ENCODE measurements around the gene HOXA5. TPM values are rescaled to one million over a fixed set of nuclear protein-coding genes. Genes with fewer than 3 reads are reported as not detected.

The HOXA5 gene
- total RNA-seq, 1 donor from 2014 or later, result 0.50 TPM

DNA sequence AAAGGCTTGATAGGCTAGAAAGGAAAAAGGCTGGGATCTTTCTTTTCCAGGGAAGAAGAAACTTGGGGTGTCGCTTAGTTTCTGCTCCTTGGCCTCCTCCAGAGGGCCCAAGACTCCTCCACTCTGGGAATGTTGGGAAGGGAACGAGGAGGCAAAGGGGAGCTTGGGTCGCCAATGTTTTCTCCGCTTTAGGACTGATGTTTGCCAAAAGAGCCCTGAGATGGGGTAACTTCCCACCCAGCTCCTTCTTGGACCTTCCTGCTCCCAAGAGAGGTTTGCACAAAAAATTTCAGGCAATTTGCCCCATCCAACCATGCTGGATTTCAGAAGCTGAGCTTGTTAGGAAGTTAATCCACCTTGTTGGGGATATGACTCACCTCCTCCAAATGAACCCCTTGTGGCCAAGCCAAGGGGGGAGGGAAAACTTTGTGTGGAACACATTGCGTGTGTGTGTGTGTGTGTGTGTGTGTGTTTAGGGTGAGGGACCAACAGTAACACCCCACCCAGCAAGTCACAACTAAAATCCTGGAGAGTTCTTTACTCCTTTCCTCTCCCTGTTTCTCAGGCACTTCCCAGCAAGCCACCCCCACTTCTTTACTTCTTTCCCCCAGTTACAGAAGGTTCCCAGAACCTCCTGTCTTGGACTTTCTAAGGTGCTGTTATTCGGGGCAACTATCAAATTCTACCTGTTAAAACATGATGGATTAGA lies 32.3 kb downstream of the HOXA5 start:
- no peak for DNase-seq (ENCODE audit: low spot score)
- no peak for ATAC-seq

DNA sequence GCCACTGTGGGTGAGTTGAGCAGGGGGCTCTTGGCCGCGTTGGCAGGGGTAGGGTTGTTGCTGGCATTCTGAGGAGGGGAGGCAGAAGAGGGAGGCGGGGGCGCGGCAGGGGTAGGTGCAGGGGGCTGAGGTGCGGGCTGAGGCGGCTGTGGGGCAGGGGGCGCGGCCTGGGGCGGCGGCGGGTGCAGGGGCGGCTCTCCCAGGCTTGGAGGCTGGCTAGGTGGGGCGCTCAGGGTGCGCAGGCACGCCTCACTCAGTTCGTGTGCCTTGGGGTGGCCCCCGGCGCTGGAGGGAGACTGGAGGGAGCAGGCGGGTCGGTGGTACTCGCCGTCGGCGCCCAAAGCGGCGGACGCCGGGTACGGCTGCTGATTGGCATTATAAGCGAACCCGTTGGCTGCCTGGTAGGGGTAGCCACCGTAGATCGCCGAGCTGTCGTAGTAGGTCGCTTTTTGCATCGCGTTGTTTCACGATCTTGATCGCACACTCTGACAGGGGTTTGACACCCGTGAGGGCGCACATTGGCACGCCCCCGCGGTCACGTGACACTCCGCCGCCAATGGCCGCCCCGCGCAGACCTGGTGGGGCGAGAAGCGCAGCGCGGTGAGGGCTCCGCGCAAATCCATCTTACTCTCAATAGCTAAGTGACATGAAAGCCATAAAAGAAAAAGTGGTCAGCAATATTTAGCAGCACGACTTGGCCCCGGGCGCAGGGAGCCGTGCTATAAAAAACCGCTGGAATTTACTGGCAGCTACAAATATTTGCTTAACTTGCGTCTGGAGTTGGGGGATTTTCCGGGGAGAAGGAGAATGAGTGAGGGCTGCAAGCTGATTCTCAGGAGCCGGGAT lies 33.1 kb downstream of the HOXA5 start:
- ATAC-seq (no peak), DNase-seq (ENCODE audit: low spot score) (no peak)

- ATAC-seq, result no peak
- no peak for DNase-seq (ENCODE audit: low spot score)
These were observed 33.9 kb downstream of the HOXA5 start for GRCh38 chr7:27109466-27110185.

- DNase-seq (ENCODE audit: low spot score) (no peak), ATAC-seq (peak; percentile 72)
These were observed 34.9 kb downstream of the HOXA5 start for GRCh38 chr7:27108390-27109127.

GRCh38 chr7:27107391-27108381 lies 35.8 kb downstream of the HOXA5 start:
- DNase-seq (ENCODE audit: low spot score) (no peak), ATAC-seq (peak; percentile 10)

- DNase-seq (ENCODE audit: low spot score), result no peak
- ATAC-seq, result no peak
These were observed 36.6 kb downstream of the HOXA5 start for GRCh38 chr7:27106901-27107240.

DNA sequence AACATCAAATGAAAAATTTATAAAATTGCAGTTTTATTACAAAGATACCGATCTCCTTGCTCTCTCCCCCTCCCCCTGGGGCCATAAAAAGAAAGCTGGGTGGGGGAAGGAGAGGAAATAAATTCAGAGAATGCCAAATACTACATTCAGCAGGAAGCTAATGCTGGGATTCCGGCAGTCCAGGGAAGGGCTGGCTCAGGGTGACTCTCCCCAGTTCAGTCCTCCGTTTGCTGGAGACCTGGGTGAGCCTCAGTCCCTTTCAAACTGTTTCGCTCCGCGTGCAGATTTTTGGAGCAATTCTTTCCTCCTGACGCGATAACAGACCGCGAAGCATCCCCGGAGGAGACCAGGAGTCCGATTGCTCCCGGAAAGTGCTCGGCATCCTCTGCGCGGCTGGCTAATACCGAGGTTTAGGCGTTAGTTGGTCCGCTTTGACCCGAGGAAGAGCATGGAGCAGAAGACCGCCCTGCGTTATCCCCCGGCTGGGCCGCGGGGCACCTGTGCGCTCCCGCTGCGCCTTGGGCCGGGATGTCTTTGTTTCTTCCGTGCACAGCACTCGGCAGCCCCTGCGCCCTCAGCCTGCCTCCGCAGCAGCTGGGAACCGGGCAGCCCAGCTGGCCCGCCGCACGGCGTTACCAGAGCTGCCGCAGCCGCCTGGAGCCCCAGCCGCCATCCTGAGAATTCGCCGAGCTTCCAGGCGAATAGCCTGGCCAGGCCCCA lies 37.1 kb downstream of the HOXA5 start:
- ATAC-seq (peak; percentile 29), DNase-seq (ENCODE audit: low spot score) (no peak)

DNA sequence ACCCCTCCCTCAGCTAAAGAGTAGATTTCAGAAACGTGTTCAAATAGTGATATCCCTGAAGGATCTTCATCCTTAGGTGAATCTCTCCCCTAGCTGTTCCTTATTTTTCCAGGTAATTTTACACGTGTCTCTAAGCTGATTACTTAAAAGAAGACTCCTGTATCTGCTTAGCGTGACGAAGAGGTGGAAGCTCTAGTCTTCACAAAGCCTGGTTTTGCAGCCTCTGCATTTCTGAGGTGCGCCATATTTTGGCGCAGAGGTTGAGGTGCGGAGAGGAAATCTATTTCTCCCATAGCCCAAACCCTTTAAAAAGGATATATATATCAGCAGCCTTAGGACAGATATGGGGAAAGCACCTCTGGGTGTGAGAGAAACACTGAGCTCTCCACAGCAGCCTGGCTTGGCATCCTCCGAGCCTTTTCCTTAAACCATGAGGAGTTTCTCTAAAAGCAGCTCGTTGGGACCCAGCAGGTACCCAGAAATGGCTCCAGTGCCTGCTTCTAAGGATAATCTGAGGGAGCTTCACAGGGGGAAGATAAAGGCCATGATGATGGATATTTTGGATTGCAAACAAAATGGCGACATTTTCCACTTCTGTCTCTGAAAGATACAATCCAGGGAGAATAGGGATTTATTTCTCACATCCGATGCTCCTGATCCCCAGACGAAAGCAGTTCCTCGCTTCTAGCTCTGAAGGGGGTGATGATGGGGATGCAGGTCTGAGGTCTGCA lies 38.0 kb downstream of the HOXA5 start:
- DNase-seq (ENCODE audit: low spot score), result no peak
- ATAC-seq, result no peak

- ATAC-seq (no peak), DNase-seq (ENCODE audit: low spot score) (no peak)
These were observed 39.0 kb downstream of the HOXA5 start for GRCh38 chr7:27104341-27105058.

DNA sequence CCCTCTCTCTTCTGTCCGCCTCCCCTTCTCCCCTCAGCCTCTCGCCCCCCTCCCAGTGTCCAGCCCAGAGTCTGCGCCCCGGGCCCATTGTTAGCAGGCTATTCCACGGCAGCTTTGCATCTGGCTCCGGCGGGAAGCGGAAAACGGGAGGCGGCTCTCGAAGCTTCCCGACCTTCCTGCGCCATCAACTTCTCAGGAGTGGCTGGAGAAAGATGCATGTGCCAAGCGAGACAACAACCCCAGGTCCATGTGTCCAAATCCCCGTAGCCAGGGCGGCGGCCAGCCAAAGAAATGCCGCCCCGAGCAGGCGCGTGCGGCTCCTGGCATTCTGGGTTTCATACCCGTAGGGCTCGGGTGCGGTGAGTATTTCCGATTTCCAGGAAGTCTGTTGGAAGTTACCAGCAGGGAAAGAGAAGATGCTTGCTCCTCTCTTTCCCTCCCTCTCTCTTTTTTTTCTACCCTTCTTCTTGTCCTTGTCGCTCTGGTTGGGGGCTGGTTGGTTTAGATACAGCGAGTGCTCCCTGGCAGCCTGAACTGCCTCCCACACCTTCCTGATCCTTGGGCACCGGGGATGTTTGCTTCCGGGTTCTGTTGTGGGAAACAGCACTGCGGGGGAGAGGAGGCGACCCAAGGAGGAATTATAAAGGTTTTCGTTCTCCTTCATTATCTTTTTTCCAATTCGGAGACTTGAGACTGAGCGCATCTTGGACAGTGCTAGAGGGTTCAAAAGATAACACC lies 39.8 kb downstream of the HOXA5 start:
- DNase-seq (ENCODE audit: low spot score), result no peak
- no peak for ATAC-seq

GRCh38 chr7:27102581-27103442 lies 40.7 kb downstream of the HOXA5 start, which contains the start of gene HOXA2:
TSS of gene HOXA2 (minus strand) at chr7:27102683. CDS start at chr7:27102500, 183 bp downstream.
- DNase-seq (ENCODE audit: low spot score), result no peak

DNA sequence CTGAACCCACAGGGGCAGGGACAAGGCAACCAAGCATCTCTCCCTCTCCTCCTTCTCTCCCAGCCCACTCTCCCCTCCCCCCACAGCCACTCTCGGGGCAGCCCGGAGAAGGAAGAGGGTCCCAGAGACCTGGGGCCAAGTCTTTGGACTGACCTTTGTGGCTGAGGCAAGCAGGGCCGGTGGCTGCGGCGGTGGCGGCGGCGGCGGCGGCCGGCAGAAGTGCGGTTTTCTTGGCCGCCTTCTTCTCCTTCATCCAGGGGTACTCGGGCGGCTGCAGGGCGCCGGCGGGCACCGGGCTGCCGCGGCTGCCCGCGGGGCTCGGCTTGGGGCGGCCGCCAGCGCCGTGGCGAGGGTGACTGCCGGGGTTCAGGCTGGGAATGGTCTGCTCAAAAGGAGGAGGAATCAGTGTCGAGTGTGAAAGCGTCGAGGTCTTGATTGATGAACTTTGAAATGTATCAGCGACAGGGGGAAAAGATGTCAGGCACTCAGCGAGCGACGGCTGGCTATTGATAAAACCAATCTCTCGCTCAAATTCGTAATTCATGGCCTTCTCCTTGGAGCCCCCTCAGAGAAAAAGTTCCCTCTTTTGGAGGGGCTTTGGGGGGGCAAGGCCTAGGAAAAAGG lies 41.4 kb downstream of the HOXA5 start:
- ATAC-seq (no peak), DNase-seq (ENCODE audit: low spot score) (no peak)

More at GRCh38 chr7:27102581-27103442, 40.7 kb downstream of the HOXA5 start, which contains the start of gene HOXA2:
- ATAC-seq, result peak; percentile 36

DNA sequence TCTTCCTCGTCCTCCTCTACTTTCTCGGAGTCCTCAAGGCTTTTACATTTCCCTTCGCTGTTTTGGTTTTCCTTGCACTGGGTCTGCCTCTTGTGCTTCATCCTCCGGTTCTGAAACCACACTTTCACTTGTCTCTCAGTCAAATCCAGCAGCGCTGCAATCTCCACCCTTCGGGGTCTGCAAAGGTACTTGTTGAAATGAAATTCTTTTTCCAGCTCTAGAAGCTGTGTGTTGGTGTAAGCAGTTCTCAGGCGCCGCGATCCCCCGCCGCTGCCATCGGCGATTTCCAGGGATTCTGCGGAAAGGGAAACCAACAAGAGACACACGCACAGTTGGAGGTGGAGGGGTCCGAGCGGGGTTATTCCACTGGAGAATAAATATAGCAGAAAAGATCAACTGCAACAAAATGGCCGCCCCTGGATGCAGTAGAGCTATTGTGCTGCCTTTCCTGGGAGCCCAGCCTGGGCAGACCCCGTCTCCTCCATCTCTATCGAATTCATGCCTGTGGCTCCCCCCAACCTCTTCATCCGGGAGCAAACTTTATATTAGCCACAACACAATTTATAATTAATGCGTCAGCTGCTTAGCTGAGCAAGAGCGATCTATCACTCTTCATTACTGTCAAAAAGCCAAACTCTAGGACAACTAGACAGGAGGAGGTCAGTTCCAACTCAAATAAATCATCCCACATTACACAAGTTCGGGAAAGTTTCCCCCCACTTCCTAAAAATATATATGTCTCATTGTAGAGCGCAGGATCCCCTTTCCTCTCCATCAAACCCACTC lies 42.1 kb downstream of the HOXA5 start:
- ATAC-seq, result no peak
- no peak for DNase-seq (ENCODE audit: low spot score)

GRCh38 chr7:27100694-27101170 lies 42.7 kb downstream of the HOXA5 start:
- DNase-seq (ENCODE audit: low spot score) (no peak), ATAC-seq (no peak)
